ENCODE measurements around the gene ZBP1.

Gene ZBP1

DNA sequence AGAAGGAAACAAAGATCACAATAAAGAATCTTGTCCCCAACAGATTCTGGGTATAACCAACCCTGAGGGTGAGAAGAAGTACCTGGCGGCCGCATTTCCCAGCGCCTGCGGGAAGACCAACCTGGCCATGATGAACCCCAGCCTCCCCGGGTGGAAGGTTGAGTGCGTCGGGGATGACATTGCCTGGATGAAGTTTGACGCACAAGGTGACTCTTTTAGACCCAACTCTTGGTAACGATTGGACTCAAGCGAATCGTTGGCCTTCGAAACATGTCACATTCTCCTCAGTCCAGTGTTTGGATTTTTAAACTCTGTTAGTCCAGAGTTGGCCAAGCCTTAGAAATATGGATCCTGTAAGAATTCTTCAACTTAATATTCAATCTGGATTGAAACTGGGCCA lies 56.7 kb downstream of the ZBP1 start:
- in situ Hi-C loops (cut with MboI; ENCODE audit: low sequenced_read_pairs): no loop called here

DNA sequence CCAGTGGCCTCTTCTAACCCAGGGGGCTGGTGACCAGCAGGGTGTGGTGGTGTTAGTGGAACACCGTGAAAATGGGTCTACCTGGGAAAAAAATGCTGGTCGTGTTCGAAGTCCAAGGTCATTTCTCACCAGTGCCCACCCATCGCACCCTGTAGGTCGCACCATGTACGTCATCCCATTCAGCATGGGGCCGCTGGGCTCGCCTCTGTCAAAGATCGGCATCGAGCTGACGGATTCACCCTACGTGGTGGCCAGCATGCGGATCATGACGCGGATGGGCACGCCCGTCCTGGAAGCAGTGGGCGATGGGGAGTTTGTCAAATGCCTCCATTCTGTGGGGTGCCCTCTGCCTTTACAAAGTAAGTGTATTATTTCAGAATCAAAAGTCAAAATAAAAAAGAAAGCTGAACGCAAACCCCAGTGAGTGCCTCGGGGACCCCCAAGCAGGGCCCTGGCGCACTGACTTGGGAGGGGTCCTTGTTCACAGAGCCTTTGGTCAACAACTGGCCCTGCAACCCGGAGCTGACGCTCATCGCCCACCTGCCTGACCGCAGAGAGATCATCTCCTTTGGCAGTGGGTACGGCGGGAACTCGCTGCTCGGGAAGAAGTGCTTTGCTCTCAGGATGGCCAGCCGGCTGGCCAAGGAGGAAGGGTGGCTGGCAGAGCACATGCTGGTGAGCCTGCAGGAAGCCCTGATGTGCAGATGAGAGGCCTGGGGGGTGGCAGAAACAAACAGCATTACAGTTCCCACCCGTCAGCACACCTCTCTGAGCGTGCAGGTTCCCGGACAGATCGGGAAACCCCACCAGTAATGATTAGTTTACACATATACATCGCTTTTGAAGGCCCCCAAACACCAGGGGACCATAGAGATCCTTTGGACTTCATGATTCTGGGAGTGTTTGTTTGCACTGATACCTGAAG lies 57.4 kb downstream of the ZBP1 start:
- in situ Hi-C loops (cut with MboI; ENCODE audit: low sequenced_read_pairs): no loop called here

GRCh38 chr20:57561356-57562279 lies 58.6 kb downstream of the ZBP1 start:
- in situ Hi-C loops (cut with MboI; ENCODE audit: low sequenced_read_pairs): no loop called here

DNA sequence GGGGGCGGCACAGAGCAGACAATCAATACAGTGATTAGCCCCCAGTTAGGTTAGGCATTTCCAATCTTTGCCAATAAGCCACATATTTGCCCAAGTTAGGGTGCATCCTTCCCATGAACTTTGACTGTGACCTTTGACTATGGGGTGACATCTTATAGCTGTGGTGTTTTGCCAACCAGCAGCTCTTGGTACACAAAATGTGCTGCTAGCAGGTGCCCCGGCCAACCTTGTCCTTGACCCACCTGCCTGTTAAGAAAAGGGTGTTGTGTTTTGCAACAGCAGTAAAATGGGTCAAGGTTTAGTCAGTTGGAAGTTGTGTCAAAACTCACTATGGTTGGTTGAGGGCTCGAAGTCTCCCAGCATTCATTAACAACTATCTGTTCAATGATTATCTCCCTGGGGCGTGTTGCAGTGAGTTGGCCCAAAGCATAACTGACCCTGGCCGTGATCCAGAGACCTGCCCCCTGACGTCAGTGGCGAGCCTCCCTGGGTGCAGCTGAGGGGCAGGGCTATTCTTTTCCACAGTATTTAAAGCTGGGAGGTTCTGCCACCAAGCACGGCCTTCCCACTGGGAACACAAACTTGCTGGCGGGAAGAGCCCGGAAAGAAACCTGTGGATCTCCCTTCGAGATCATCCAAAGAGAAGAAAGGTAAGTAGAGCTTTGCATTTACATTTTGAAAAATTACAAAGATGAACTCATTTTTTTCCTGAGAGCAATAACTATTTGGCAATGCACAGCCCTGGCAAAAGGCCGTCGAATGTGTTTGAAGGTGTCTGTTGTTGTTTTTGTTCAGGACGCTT lies 59.5 kb downstream of the ZBP1 start, which contains the start of gene PCK1:
Gene PCK1 (plus strand): TSS at position 557 of the 802 bp plus-strand sequence. CDS start 302 bp downstream, outside the sequence.
- in situ Hi-C loops (cut with MboI; ENCODE audit: low sequenced_read_pairs): no loop called here

DNA sequence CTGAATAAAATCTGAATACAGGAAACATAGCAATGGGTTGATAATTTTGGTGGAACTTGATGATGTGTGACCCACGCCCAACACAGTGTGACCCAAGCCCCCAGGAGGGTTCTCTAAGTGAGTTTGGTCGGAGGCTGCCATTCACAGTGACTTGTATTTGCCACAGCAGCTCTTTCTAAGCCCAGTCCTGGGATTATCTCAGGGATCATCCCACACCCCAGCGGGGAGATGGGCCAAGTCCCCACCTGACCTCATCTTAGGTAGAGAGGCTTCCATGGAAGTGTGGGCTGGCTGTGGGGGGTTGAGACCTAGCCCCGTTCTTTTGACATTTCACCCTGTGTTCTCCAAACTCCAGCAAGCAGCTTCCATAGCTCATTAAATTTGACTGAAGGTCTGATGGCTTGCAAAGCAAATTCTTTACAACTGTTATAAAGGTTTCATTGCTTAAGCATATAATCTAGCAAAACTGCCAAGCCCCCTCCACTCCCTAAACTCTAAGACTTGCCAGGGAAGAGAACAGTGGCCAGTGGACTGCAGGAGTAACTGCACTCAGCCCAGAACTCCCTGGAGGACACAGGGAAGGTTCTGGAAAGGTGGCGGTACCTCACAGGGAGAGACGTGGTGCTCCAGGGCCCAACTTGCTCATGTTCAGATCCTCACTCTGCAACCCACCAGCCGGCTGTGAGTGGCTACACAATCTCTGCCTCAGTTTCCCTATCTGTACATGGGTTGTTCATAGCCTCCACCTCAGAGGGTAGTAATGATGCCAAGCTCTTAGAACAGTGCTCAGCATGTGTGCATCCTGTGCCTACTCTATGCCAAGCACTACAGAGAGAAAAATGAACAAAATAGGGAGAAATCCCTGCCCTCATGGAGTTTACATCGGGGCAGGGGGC lies 60.3 kb downstream of the ZBP1 start:
- in situ Hi-C loops (cut with MboI; ENCODE audit: low sequenced_read_pairs): no loop called here

- in situ Hi-C loops (cut with MboI; ENCODE audit: low sequenced_read_pairs): no loop called here
Observed at GRCh38 chr20:57559289-57559634, 61.0 kb downstream of the ZBP1 start.

DNA sequence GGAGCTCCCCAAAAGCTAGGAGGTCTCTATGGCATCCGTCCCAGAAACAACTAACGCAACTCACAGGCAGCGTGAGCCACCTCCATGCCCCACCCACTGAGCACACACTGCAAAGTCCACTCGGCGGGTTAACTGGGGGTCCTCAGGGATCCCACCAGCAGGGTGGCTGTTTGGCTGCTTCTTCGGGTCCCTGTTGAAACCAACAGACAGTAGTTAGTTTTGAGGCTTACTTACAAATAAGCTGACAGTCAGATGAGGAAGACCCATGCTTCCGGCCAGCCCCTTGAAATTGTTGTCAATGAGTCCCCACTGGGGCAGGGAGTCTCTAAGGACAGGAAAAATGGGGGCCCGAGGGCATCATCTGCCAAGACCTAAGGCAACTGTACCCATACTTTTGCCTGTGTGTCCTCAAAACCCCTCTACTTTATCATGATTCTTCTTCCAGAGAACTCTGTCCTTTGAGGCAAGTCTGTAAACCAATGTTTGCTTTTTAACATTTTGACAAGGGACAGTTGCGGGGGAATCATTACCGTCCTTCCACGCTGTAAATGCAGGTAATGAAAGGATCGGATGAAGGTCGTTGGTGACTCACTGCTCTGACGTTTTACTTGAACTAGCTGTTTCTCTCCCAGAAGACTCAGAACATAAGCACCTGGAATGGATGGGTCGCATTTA lies 61.5 kb downstream of the ZBP1 start:
- in situ Hi-C loops (cut with MboI; ENCODE audit: low sequenced_read_pairs): no loop called here

DNA sequence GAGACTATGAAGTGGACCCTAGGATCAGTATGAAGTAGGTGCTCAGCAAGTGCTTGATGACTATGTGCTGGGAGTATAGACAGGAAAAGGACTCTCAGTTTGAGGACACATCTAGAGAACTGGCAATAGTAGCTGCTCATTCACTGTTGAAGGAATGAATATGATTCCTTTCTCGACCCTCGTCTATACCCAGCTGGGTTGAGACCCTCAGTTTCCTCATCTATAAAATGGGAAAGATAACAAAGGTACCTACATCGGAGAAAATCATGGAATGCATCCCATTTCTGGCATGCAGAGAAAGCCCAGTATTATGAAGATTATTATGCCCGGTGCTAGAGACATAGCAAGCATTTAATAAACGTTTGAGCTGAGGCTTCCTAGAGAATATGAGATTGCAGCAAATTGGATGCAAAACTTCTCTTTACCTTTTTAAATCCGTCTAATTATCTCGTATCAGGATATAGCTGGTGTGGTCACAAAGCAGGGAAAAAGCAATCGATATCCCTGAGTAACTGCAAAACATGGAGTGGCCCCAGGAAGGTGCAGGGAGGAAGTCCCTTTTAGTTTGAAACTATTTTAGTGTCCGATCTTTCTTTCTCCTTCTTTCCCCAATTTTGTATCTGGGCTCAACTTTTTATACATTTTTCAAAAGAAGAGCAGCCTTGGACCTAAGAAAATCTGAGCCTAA lies 62.2 kb downstream of the ZBP1 start:
- in situ Hi-C loops (cut with MboI; ENCODE audit: low sequenced_read_pairs): no loop called here

DNA sequence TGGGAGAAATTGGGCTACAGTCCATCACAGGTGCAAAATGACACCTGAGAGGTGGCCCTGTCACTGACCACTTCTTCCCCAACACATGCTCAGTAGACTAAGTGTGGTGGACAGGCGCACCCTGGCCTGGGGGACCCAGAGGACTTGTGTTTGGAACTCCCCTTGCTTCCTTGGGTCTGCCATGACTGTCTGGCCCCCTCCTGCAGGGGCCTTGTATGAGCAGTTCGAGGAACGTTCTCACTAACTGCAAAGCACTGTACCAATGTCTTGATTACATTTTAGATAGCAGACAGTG lies 63.3 kb downstream of the ZBP1 start:
- in situ Hi-C loops (cut with MboI; ENCODE audit: low sequenced_read_pairs): no loop called here

DNA sequence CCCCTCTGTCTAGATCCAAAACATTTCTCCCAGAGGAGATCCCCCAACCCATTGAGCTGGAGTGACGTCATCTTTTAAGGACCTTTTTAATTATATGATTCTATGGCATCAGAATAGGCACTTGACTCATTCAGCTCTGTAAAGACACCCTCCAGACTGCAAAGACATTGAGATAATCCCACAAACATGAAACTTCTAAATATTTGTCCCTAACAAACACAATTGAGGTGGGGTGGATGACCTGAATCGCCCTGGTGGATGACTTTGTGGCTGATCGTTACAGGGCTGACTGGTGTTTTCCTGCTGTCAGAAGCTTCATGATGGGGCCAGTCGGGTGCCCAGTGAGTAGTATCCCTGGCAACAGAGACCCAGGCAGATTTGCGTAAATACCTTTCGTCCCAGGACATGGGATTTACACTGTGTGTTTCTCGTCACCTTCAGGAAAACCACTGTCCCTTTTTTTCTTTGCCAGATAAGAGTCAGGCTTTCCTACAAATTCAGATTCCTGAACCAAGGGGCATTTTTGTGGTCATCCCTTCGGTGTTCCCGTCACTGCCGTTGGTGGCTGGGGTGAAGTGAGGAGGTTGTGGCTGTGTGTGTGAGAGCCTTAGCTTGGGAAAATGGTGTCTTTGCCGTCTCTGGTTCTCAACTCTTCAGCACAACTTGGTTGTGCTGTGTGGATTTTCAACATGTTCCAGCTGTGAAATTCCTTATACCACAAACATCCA lies 64.6 kb downstream of the ZBP1 start:
- in situ Hi-C loops (cut with MboI; ENCODE audit: low sequenced_read_pairs): no loop called here

Measured in HL-60/S4 treated with retinoic acid at 250 ng/mL for 4 days and 3 days (cell line).